HepG2 (cell line): ENCODE measurements around the gene RBM18. TPM values are rescaled to one million over a fixed set of nuclear protein-coding genes. Genes with fewer than 3 reads are reported as not detected.

ENCODE experiments used
- ATAC-seq: fragments of 200-7000 bp; cut with Tn5 transposase; 3 replicates; pipeline ENCODE4 v1.9.1; 2020; ENCODE audit warnings: mild to moderate bottlenecking, moderate library complexity
- BruUV-seq: library from RNA; stranded (reverse); fragments of 400-500 nt; replicated peaks from 2 replicates; lab custom pipeline; 2021; lab: Mats Ljungman, UMichigan
- CTCF ChIA-PET: fragments of 300-600 bp; formaldehyde crosslinking; extraction: SDS; loops from one replicate; lab custom pipeline; 2021; ENCODE audit warnings: low total read pairs, inconsistent platforms, low intra/inter-chr PET ratio; lab: Yijun Ruan, JAX
- POLR2A ChIA-PET: fragments of 350-600 bp; sonication (Branson Sonifier 250); formaldehyde crosslinking; loops from one replicate; lab custom pipeline; 2020; ENCODE audit warnings: antibody characterized with exemption, inconsistent platforms; lab: Yijun Ruan, JAX
- DNase-seq: peaks from one replicate; pipeline ENCODE4 v3.0.0-alpha.2; 2015; ENCODE audit warnings: low spot score
- FAIRE-seq: peaks from 3 replicates; lab custom pipeline; 2011; peaks lifted over from hg19 to GRCh38; lab: Jason Lieb, UNC
- H2AFZ ChIP-seq: one replicate; pipeline ENCODE4 v1.6.1; 2011; ENCODE audit warnings: low read length, inconsistent platforms
- H3K27ac ChIP-seq: fragments of 300-600 bp; 3 replicates; pipeline ENCODE4 v1.8.0; 2011; ENCODE audit warnings: mixed run types, mild to moderate bottlenecking, mixed read lengths, low read length, inconsistent platforms; ENCODE audit not compliant: insufficient read depth; ENCODE audit errors: extremely low read length
- H3K27me3 ChIP-seq, 2 experiments: fragments of 200-600 bp in 1 of 2; 2 replicates in 1 of 2; 3 replicates in 1 of 2; pipeline versions ENCODE4 v1.6.0 to v1.8.0; 2011; ENCODE audit warnings: low read length in 2 of 2, mild to moderate bottlenecking in 2 of 2, moderate library complexity in 2 of 2, inconsistent platforms in 1 of 2; ENCODE audit not compliant: insufficient read depth in 2 of 2, control insufficient read depth in 1 of 2
- H3K36me3 ChIP-seq, 2 experiments: fragments of 200-600 bp in 1 of 2; replicated peaks in 1 of 2; 2 replicates in 1 of 2; 3 replicates in 1 of 2; pipeline versions ENCODE4 v1.5.1 to v1.8.0; 2011; ENCODE audit warnings: low read length in 2 of 2, inconsistent platforms in 1 of 2; ENCODE audit not compliant: insufficient read depth in 2 of 2, control insufficient read depth in 1 of 2
- H3K4me1 ChIP-seq: 2 replicates; pipeline ENCODE4 v1.5.1; 2012; ENCODE audit warnings: low read length, inconsistent platforms; ENCODE audit not compliant: insufficient read depth
- H3K4me2 ChIP-seq: 2 replicates; pipeline ENCODE4 v1.6.0; 2011; ENCODE audit warnings: low read depth, low read length, inconsistent platforms
- H3K4me3 ChIP-seq, 3 experiments: fragments of 200-600 bp in 1 of 3; sonication (generic), shearing (Covaris generic) in 1 of 3; replicated peaks in 1 of 3; 2 replicates each; pipeline ENCODE4 v1.5.1; 2011 to 2016; ENCODE audit warnings: low read length in 3 of 3, inconsistent platforms in 2 of 3, low read depth in 2 of 3, mild to moderate bottlenecking in 2 of 3, control low read depth in 1 of 3, mixed read lengths in 1 of 3; ENCODE audit not compliant: insufficient read depth in 1 of 3
- H3K79me2 ChIP-seq: one replicate; pipeline ENCODE4 v1.6.1; 2011; ENCODE audit warnings: low read length, inconsistent platforms; ENCODE audit not compliant: insufficient read depth
- H3K9ac ChIP-seq: 2 replicates; pipeline ENCODE4 v1.6.0; 2011; ENCODE audit warnings: mild to moderate bottlenecking, low read depth, low read length, inconsistent platforms; ENCODE audit not compliant: insufficient read depth
- H3K9me3 ChIP-seq: 2 replicates; pipeline ENCODE4 v1.5.1; 2012; ENCODE audit warnings: mild to moderate bottlenecking, low read length
- H4K20me1 ChIP-seq: 2 replicates; pipeline ENCODE4 v1.6.0; 2011; ENCODE audit warnings: inconsistent platforms, mild to moderate bottlenecking, low read length, moderate library complexity; ENCODE audit not compliant: insufficient read depth
- NFKBIZ ChIP-seq: IDR thresholded peaks from 2 replicates; pipeline ENCODE4 v1.6.1; 2018; ENCODE audit warnings: missing genetic modification reagents, missing compliant biosample characterization
- NR1H2 ChIP-seq: sonication (generic); formaldehyde crosslinking; IDR thresholded peaks from 2 replicates; pipeline ENCODE4 v1.8.1; 2022; ENCODE audit warnings: low read depth, missing genetic modification reagents, borderline replicate concordance
- PHF20 ChIP-seq: sonication (generic); formaldehyde crosslinking; IDR thresholded peaks from 2 replicates; pipeline ENCODE4 v1.5.0; 2020; ENCODE audit warnings: mild to moderate bottlenecking, missing genetic modification reagents
- ZNF629 ChIP-seq: sonication (generic); formaldehyde crosslinking; conservative IDR thresholded peaks from 2 replicates; pipeline ENCODE4 v1.5.0; 2020; ENCODE audit warnings: missing genetic modification reagents
- ZNF788 ChIP-seq: sonication (generic); formaldehyde crosslinking; IDR thresholded peaks from 2 replicates; pipeline ENCODE4 v1.5.0; 2020; ENCODE audit warnings: mild to moderate bottlenecking, missing genetic modification reagents, borderline replicate concordance
- WGBS: methylation state at CpG from one replicate; pipeline ENCODE4 v1.1.6; 2017; ENCODE audit warnings: low lambda C conversion rate; 5-methylcytosine and 5-hydroxymethylcytosine counted together
- in situ Hi-C: cut with HindIII; loops from 2 replicates; pipeline ENCODE4 v1.10.0; 2017; ENCODE audit warnings: low pct_unique_long_range_greater_than_20kb; ENCODE audit not compliant: extremely low pct_ligation_motif_present
- intact Hi-C: fragments of 100-400 bp; cut with micrococcal nuclease; formaldehyde crosslinking; loops from one replicate; pipeline ENCODE4 v1.10.0; 2022; ENCODE audit not compliant: unreplicated experiment
- polyA plus RNA-seq, 8 experiments: library from polyadenylated mRNA; depleted of rRNA in 3 of 8; stranded (reverse) in 7 of 8; unstranded in 1 of 8; fragments of >200 nt; fragmentation: Illumina TruSeq in 4 of 8; extraction: Trizol in 4 of 8; gene quantifications; 2 replicates each; pipeline versions ENCODE4 v1.2.1 to v1.2.3, GENCODE V29; 2011 to 2016; ENCODE audit warnings: low read depth in 4 of 8, missing spikeins in 1 of 8, mixed read lengths in 1 of 8; ENCODE audit not compliant: insufficient read depth in 1 of 8
- total RNA-seq, 5 experiments: library from RNA; depleted of rRNA; stranded (reverse); fragments of >200 nt; fragmentation: Illumina TruSeq; extraction: Trizol; gene quantifications; 2 replicates each; pipeline ENCODE4 v1.2.3, GENCODE V29; 2016; ENCODE audit warnings: low read depth in 1 of 5

RBM18 gene
- total and polyA plus RNA-seq, 2 of the 13 experiments (the other 11 are each of a cell fraction or from before 2014, with no cell fraction given): 12.6 to 16.6 TPM

DNA sequence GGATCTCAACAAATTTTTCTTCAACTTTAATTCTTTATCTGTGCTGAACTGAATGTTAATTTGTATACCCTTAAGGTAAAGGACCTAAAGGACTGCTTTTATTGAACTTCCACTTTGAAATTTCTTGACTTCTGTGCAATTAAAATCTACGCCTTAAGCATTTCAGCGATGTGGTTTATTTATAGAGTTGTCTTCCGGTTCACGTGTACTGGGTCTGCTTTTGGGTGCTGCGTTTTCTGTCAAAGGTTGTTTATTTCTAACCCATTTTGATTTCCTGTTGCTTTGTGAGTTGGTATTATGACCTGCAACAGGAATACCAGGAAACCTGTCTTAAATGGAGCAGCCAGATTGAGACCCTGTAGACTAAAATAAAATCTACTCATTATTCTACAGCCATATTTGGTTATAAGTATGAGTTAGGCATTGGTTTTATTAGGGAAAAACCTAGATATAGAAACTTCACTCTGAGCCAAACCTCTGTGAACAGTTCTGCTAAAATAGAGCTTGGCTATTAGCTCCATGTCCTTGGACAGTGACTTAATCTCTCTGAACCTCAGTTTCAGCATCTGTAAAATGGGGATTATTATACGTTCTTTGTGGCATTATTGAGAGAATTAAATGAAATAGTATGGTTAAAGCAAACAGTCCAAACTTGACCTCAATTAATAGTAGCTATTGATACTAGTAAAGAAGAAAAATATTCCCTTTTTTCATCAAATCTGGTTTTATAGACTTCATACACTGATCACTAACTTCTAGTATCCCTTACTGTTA is 3.6 kb upstream of the RBM18 start:
- peaks cover 20% of the 10 kb centered on the region for H3K4me1 ChIP-seq
- no peak for ATAC-seq
- H3K27me3 ChIP-seq: no peaks in the 10 kb centered on the region; a peak in 1 of 5 replicates
- intact Hi-C loops (loop anchor here (5.0 kb wide), 1 partner anchor 79 kb away; no protein-coding TSS in a partner anchor), in situ Hi-C loops (no loop called here)
- H3K4me2 ChIP-seq: no peak overlapping the region
- ChIA-PET CTCF (no interaction called here), POLR2A (no interaction called here)
- H3K36me3 ChIP-seq: peaks cover 0 to 13% of the 10 kb centered on the region in 2 experiments; a peak in 3 of 5 replicates
- 95% methylated on average over 6 of the region's 6 CpGs for WGBS
- H4K20me1 ChIP-seq: no peaks in the 10 kb centered on the region
- no peak overlapping the region for H2AFZ ChIP-seq
- H3K9me3 ChIP-seq: no peaks in the 10 kb centered on the region
- DNase-seq: no peak
- TF ChIP-seq NR1H2 (CRISPR knock-in tag): no peak
- no peak for TF ChIP-seq PHF20 (CRISPR knock-in tag)
- no peak for TF ChIP-seq NFKBIZ (CRISPR knock-in tag)
- no peak for TF ChIP-seq ZNF788 (CRISPR knock-in tag)
- TF ChIP-seq ZNF629 (CRISPR knock-in tag): peak; percentile 83
- H3K27ac ChIP-seq: no peak overlapping the region
- H3K79me2 ChIP-seq: peaks cover 35% of the 10 kb centered on the region
- FAIRE-seq: no peak
- no peak overlapping the region for H3K9ac ChIP-seq
- no peak overlapping the region for H3K4me3 ChIP-seq
- BruUV-seq: no TSS peak
